SKM-1 treated with dmso at 0.1 percent for 144 hours (cell line): ENCODE data around the gene TBC1D2.

ENCODE experiments used
- DNase-seq: peaks from one replicate; lab custom pipeline; 2025; ENCODE audit not compliant: unreplicated experiment; lab: John Stamatoyannopoulos, UW

Gene TBC1D2

DNA sequence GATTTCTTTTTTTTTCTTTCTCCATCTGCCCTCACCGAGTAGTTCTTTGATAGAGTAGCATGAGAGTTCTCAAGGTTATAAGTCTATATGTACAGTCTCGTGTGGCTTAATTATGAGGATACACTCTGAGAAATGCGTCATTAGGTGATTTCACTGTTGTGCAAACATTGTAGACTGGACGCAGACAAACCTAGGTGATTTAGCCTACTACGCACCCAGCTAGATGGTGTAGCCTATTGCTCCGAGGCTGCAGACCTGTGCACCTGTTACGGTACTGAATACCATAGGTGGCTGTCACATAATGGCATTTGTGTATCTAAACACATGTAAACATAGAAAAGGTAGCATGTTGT is 36.1 kb downstream of the TBC1D2 start:
- no peak for DNase-seq

DNA sequence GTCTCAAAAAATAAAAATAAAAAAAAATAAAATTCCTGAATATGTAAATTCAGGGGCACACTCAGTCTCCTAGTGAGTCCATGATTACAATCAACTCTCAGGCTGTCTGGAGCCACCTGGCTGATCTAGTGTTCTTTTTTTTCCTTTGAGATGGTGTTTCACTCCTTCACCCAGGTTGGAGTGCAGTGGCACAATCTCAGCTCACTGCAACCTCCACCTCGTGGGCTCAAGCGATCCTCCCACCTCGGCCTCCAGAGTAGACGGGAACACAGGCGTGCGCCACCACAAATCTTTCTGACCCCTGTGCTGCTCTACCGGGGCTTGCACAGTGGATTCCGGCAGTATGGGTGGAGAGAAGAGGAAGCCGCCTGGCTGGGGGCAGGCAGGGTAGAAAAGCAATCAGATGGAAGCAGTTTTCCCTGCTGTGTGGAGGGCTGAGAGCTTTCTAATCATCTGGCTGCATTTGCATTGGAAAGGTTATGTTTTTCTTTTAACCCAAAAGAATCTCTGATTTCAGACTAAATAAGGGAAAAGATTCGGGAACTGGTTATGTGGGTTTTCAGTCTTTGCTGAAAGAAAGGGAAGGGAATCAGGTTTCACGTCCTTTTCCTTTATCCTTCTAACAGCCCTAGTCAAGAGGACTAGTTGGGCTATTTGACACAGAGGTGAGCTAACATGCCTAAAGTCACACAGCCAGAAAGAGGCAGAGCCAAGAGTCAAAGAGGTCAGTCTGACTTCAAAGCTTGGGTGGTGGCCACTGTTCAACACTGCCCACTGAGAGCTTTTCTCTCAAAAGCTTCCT is 36.7 kb downstream of the TBC1D2 start:
- DNase-seq, result no peak

DNA sequence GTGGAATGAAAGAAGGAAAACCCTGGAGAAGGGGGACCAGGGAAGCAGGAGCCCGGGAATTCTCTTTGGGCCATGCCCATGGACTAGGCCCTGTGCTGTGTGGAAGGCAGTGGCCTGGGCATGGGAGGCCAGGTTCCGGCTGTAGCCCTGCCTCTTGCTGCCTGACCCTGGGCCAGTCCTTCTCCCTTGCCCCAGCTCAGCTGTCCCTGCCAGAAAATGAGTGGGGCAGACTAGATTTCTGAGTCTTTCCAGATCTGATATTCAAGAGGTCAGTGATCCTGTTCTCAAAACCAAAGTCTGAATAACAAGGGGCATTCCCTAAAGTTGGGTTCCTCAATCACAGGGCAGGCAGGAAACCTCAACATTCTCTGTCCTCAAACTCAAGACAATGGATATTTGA is 38.2 kb downstream of the TBC1D2 start:
- no peak for DNase-seq

DNA sequence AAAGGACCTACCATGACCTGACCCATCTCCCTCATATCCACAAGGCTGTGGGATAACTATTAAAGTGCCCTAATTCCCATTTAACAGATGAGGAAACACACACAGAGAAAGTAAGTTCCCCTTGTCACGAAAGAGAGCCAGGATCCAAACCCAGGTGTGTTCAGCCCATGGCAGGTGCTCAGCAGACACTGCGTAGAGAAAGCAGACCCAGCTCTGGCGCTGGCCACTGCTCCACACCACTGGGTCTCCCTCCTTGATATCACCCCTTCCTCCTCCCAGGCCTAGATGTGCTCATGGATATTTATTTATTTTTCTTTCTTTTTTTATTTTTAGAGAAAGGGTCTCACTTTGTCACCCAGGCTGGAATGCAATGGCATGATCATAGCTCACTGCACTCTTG is 39.1 kb downstream of the TBC1D2 start:
- no peak for DNase-seq

DNA sequence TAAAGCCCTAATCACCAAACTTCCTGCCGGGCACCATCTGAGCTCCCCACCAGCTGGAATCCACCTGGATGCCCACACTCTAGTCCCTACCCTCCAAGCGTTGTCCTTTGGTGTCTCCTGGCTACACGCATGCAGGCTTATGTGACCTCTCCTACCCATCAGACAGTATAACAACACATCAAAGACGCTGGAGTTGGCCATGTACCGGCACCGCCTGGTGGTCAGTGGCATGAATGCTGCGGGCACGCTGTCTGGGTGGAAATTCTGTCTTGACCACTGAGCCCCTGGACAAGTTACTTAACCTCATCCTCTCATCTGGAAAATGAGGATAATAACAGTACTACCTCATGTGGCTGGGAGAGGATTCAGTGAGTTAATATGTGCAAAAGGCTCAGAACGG is 39.6 kb downstream of the TBC1D2 start:
- DNase-seq, result no peak

DNA sequence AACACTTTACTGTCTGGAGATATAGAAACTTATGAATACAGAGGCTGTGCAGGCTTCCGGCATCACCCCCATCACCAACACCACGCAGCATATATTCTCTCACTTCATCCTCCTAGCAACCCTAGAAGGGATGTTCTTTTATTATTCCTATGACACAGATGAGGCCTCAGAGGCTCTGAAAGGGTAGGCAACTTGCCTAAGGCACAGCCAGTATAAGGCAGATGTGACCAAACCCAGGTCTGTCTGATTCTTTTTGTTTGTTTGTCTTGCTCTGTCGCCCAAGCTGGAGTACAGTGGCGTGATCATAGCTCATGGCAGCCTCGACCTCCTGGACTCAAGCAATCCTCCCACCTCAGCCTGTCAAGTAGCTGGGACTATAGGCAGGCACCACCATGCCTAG is 40.2 kb downstream of the TBC1D2 start:
- no peak for DNase-seq

DNA sequence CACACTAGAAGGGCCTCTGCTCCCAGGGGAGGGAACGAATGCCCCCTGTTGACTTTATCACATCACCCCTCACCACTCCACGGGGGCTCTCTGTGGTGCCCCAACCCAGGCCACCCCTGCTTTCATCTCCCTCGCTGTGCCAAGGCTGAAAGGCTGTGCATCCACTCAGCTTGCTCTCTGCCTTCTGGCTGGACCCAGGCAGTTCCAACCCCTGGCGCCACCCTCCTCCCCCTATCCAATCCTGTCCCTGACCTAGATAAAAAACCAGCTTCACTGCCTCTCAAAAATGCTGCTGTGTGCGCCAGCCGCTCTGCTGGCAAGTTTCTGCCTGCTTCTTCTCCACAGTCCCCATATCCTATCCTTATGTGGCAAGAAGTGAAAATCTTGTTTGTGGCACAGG is 40.6 kb downstream of the TBC1D2 start:
- no peak for DNase-seq

DNA sequence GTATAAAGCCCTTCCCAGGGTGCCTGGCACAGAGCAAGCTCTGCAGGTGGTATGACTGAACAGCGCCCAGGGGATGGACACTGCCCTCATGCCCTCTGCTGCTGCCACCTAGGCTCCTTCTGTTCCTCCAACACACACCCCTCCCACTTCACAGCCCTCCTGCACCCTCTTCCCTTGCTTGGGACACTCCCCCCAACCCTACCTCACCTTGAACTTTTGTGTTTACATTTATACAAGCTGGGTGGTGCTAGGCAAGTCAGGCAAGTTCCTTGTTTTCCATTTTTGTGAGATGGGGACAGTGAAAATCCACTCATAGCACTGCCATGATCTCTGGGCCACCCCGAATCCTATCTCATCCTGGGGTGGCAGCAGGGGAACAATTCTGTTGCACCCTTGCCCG is 44.2 kb downstream of the TBC1D2 start:
- DNase-seq, result no peak

DNA sequence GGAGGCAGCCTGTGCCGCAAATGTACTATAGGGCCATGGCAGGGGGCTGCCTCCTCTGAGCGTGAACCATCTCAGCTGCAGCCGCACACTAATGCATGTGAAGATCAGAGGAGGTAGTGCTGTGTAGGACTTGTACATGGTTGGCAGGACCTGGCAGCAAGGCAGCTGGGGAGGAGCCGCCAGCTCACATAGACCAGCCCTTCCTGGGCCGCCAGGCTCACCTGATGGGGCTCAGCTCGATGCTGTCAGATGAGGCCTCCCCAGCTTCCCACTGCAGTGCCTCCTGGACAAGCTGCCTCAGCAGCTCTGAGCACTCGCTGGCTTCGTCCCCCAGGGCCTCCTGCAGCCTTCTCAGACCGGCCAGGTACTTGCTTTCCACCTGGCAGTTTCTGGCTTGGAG is 45.0 kb downstream of the TBC1D2 start:
- DNase-seq, result no peak

DNA sequence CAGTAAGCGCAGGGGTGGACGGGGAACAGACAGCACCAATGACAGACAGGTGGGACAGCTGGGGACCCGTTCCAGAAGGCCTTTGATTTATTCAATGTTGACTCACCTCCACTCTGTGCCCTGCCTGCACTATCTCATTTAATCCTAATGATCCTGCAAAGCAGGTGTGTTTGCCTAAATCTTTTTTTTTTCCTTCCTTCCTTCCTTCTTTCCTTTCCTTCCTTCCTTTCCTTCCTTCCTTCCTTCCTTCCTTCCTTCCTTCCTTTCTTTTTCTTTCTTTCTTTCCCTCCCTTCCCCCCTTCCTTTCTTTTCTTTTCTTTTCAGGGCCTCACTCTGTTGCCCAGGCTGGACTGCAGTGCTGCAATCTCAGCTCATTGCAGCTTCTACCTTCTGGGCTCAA is 45.9 kb downstream of the TBC1D2 start:
- no peak for DNase-seq

DNA sequence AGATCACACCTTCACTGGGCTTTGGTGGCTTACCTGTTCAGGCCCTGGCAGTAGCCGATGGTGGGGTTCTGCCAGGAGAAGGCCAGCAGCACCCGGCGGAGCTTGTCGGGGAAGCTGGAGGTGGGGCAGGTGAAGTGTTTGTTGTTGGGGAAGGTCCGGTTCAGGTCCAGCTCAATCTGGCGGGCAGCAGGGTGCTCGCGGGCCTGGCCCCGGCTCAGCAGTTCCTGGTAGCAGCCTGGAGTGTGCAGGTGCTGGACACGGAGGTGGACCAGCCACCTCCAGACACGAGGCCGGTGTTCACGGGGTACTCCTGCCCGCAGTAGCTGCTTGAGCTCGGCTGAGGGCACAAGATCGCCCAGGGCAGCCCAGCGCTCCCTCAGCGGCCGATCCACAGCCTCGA is 46.8 kb downstream of the TBC1D2 start:
- DNase-seq, result no peak

DNA sequence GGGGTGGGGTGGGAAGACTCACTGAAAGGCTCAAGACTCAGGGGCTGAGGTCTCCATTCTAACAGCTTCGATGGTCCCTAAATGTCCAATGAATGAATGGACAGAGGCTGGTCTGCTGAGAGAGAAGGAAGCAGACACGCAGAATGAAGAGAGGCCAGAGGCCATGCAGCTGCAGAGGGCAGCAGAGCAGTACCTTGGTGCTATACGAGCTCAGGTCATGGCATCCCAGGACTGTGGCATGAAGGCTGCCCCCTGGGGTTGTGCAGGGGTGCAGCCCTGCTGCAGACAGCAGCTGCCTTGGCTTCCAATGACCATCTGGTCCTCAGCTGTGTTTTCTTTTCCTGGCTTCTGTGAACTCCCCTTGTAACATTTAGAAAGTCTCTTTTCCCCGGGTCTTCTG is 47.8 kb downstream of the TBC1D2 start:
- DNase-seq, result no peak

DNA sequence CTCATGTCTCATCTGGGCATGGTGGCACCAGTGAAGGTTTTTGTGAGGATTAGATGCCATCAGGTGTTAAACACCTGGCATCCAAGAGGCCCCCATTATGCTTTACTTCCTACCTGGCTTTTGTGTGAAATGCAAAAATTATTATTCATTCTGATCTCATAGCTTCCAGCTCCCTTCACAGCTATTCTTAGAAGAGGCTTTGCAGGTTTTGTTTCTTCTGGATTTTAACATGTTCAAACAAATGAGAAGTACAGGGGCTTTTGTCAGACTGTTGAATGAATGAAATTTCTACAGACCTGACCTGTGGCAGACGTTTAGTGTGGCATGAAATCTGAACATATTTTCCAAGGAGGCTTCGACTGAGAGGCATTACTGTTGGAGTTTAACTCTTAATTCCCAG is 48.7 kb downstream of the TBC1D2 start:
- DNase-seq, result no peak

DNA sequence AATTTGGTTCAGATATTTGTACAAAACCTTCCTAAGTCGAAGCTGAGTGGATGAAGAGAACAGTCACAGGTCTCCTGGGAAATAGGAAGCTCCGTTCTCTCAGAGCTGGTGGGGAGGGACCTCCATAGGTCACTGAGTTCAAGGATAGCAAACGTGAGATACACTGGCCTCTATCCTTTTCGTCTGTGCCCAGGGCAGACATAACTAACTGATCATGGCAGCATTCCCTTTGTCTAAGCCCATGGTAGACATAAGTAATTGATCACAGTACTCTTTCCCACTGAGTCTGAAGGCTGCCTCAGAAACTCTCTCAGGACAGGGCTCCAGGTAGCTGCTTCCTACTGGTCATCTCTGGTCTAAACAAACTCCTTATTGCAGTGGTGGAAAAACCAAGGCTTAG is 50.8 kb downstream of the TBC1D2 start:
- DNase-seq, result no peak

DNA sequence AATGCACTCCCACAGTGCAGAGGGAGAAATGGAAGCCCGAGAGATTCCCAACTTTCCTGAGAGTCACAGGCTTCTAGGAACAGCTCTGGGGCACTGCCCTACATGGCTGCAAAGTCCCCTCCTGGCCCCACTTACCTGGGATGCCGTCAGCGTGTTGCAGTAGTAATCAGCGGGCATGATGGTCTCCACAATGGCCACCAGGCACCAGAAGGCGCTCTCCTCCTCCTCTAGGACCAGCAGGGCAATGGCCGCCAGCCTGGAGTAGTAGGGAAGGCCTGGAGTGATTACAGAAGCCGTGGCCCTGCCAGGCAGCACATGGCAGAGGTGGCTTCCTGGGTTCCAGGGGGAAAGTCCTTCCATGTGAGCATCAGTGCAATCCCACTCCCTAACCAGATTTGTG is 52.3 kb downstream of the TBC1D2 start:
- DNase-seq, result no peak

DNA sequence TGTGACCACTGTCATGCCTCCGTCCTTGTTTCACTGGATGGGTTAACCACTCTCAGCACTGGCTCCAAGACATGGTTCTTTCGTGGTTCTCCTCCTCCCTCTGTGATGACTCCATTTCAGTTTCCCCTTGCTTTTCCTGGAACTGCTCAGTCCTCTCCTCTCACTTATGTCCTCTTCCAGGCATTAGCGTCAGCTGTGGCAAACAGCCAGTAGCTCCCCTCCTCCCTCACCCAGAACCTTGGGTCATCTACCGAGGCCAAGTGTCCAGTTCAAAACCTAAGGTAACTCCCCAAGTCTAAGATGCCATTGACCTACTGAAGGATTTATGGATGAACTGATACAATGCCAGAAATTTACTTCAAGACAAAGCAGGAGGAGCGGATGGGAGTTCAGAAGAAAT is 53.2 kb downstream of the TBC1D2 start:
- DNase-seq, result no peak

DNA sequence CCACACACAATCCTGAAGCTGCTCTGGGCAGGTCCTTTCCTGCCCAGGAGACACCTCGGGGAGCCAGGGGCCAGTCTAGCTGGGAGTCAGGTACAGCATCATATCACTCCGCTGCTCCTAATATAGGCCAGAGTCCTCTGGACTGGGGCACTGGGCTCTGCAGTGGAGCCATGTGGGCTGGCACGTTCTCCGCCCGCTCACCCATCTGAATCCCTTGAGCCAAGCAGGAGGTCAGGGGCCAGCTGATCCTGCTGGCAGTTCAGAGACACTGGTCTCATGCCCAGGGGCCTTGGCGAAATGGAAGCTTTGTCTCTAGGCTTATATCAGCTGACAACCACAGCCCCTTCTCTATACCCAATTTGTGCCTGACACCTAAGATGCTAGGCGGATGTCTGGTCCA is 53.7 kb downstream of the TBC1D2 start:
- DNase-seq, result no peak

DNA sequence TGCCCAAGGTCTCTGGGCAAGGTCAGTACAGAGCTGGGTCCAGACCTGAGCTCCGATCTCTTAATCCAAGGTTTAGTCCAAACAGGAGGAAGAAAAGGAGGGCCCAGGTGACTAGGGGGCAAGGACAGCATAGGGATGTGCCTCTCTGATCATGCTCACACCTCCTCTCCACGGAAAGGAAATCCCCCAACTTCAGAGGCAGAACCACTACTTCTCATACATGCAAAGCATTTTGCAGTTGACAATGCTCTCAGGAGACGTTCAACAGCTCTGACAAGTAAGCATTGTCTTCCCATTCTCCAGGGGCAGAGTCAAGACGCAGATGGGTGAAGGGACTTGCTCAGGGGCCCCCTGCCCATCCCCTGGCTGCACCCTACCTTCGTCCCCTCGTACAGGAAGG is 54.3 kb downstream of the TBC1D2 start:
- DNase-seq, result no peak

DNA sequence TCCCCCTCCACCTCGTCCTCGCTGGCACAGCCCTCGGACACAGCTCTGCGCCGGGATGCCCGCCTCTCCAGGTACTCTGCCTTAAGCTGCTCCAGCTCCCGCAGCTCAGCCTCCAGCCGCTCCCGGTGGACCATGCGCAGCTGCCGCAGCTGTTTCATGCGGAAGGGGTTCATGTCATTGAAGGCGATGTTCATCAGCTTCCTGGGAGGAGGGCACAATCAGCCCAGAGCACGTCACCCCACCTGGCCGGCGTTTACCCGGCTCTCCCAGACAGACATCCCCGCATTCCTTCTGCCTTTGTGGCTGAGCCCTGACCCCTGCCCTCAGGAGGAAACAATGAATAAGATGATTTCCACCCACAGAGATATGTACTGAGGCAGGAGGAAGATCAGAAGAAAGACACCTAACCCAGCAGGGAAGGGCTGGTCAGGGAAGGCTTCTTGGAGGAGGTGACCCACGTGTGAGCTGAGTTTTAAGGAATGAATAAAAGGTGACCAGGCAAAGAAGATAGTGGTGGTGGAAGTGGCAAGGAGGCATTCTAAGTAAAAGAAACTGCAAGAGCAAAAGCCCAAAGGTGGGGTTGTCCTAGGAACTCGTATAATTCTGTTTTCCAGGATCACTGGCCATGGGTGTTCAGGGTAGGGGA is 55.9 kb downstream of the TBC1D2 start:
- no peak for DNase-seq

DNA sequence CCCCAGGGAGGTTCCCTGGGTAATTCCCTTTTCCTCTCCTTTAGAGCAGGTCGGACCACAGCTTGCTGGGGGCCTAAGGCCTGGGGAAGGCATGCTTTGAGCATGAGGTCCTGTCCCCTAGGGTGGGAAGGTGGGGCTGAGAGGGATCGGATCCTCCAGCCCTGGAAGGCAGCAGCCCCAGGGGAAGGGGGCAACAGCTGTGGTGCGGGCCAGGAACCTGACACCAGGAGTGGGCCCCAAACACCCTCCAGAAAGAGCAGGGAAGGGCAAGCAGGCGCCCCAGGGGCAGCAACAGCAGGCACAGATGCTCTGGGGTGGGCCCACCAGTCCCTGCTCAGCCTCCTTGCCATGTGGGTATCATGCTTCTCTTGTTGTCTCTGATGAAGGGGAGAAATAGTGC is 59.8 kb downstream of the TBC1D2 start:
- no peak for DNase-seq

DNA sequence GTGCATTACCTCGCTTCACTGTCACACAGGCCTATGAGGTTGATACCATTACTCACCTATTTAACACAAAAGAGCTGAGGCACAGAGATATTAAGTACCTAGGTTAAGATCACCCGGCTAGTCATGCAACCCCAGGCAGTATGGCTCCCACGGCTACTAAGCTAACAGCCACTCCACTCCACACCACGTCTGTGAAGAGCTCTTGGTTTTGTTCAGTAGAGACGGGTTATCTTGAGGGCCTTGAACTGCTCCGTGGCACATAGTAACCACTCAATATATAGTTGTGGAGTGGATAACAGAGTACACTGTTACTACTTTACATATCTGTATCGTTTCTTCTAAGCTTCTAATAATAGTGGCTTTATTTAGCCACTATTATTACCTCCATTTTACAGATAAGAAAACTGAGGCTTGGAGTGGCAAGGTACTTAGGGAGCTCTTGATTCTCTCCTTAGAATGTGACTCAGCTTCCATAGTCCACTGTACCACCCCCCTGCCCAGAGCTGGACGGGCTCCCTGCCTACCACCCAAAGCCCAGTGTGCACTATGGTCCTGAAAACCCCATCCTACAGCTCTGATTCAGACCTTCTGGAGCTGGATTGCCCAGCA is 62.0 kb downstream of the TBC1D2 start:
- DNase-seq, result no peak

DNA sequence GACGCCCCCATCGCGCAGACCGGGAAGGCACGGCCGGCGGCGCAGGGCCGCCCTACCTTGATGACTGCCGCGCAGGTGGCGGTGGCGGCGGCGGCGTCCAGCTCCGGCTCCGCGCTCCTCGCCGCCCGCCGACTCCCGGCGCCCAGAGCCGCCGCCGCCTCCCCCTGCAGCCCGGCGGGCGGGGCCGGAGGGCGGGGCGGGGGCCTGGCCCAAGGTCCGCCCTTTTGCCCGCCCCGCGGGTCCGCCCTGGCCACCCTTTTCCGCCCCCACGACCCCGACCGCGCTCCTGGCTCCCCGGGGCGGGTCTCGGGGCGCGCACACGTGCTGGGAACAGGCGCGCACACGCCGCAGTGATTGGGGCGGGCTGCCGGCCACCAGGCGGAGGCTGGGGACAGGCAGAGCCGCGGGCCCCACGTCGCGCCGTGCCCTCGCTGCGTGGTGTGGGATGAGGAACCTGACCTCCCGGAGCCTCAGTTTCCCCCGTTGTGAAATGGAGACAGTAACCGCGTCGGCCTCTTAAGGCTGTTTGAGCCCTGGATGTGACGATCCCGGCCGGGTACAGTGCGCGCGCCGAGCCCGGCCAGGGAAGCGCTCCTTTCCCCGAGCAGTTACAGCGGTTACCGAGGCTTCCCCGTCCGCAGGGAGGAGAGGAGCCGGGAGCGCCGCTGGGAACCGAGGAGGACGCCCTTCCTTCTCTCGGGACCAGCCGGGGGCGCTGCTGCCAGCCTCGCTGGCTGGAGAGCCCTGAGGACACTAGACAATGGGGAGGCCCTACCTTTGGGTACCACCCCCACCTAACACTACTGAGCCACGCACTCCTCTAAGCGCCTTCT is 62.7 kb downstream of the TBC1D2 start, which contains the start of gene CORO2A:
Gene CORO2A, minus strand, starts transcription at position 135 of the 833 bp plus-strand sequence. CDS start 34,977 bp downstream, outside the sequence.
- DNase-seq, result peak; percentile 26
